ENCODE results near the gene CAV1.

GRCh38 chr7:116598861-116599260 is 74.0 kb downstream of the CAV1 start:
- no peak for TF ChIP-seq POLR2A (IDR thresholded peaks at IDR 0.05)
- no peak for TF ChIP-seq CTCF (IDR thresholded peaks at IDR 0.05)

All from thyroid gland (tissue), 4 donors.